ENCODE data around the gene SLC22A7. TPM values are rescaled to one million over a fixed set of nuclear protein-coding genes. Genes with fewer than 3 reads are reported as not detected.

The SLC22A7 gene
- total RNA-seq, 1 donor from 2014 or later: not detected

- no peaks in the 10 kb centered on the region for H3K36me3 Mint-ChIP-seq
- Histone ChIP-seq H3F3A (ENCODE audit: low read depth) (no peaks in the 10 kb centered on the region), H3K9me3 (ENCODE audit: low read depth) (no peaks in the 10 kb centered on the region), H3K27ac (no peak overlapping the region), H3K4me3 (no peak overlapping the region), H3K27me3 (no peaks in the 10 kb centered on the region), H3K9ac (no peak overlapping the region), H3K79me2 (ENCODE audit: low read depth) (no peaks in the 10 kb centered on the region), H3K36me3 (no peaks in the 10 kb centered on the region), H4K20me1 (ENCODE audit: low read depth) (no peaks in the 10 kb centered on the region), H3K4me2 (no peak overlapping the region), H2AFZ (replicated peaks) (no peak overlapping the region), H3K4me1 (peaks cover 3% of the 10 kb centered on the region)
- no peak for DNase-seq (ENCODE audit: low spot score)
- H3K4me3 Mint-ChIP-seq: no peak overlapping the region
- H3K4me1 Mint-ChIP-seq: peaks cover 20% of the 10 kb centered on the region
- H3K27ac Mint-ChIP-seq: no peak overlapping the region
- no peak for TF ChIP-seq EZH2phosphoT487 (IDR thresholded peaks at IDR 0.05)
- TF ChIP-seq CTCF (IDR thresholded peaks at IDR 0.05): no peak
- no peak for TF ChIP-seq EZH2 (IDR thresholded peaks at IDR 0.05)
- H3K9me3 Mint-ChIP-seq: no peaks in the 10 kb centered on the region
- H3K27me3 Mint-ChIP-seq (ENCODE audit: insufficient read depth, low read depth): peaks cover 2% of the 10 kb centered on the region
Observed at GRCh38 chr6:43255408-43256054, 42.5 kb upstream of the SLC22A7 start.

GRCh38 chr6:43256670-43257366 is 41.2 kb upstream of the SLC22A7 start:
- H3K79me2 ChIP-seq (ENCODE audit: low read depth): no peaks in the 10 kb centered on the region
- Mint-ChIP-seq H3K27ac (peak overlapping the region; percentile 85), H3K27me3 (ENCODE audit: insufficient read depth, low read depth) (peaks cover 2% of the 10 kb centered on the region), H3K9me3 (no peaks in the 10 kb centered on the region), H3K4me3 (no peak overlapping the region), H3K36me3 (no peaks in the 10 kb centered on the region), H3K4me1 (peaks cover 7% of the 10 kb centered on the region)
- H3K4me1 ChIP-seq: no peaks in the 10 kb centered on the region
- no peak overlapping the region for H3K9ac ChIP-seq
- no peaks in the 10 kb centered on the region for H3F3A ChIP-seq (ENCODE audit: low read depth)
- no peaks in the 10 kb centered on the region for H3K27me3 ChIP-seq
- no peaks in the 10 kb centered on the region for H4K20me1 ChIP-seq (ENCODE audit: low read depth)
- H3K27ac ChIP-seq: no peak overlapping the region
- H3K4me2 ChIP-seq: no peak overlapping the region
- H3K36me3 ChIP-seq: no peaks in the 10 kb centered on the region
- DNase-seq (ENCODE audit: low spot score): no peak
- TF ChIP-seq EZH2 (IDR thresholded peaks at IDR 0.05): no peak
- H3K9me3 ChIP-seq (ENCODE audit: low read depth): no peaks in the 10 kb centered on the region
- H3K4me3 ChIP-seq: no peak overlapping the region
- no peak overlapping the region for H2AFZ ChIP-seq (replicated peaks)

- peaks cover 5% of the 10 kb centered on the region for H3K27me3 Mint-ChIP-seq (ENCODE audit: insufficient read depth, low read depth)
- DNase-seq (ENCODE audit: low spot score): no peak
- H3K4me1 Mint-ChIP-seq: peaks cover 4% of the 10 kb centered on the region
- Histone ChIP-seq H3K27me3 (no peaks in the 10 kb centered on the region), H3K79me2 (ENCODE audit: low read depth) (no peaks in the 10 kb centered on the region), H3K9ac (no peak overlapping the region), H3K4me2 (no peak overlapping the region), H3K4me1 (no peaks in the 10 kb centered on the region), H3K27ac (no peak overlapping the region), H3K36me3 (no peaks in the 10 kb centered on the region), H2AFZ (replicated peaks) (no peak overlapping the region), H3F3A (ENCODE audit: low read depth) (peaks cover 5% of the 10 kb centered on the region), H3K4me3 (no peak overlapping the region), H4K20me1 (ENCODE audit: low read depth) (no peaks in the 10 kb centered on the region), H3K9me3 (ENCODE audit: low read depth) (no peaks in the 10 kb centered on the region)
- no peaks in the 10 kb centered on the region for H3K9me3 Mint-ChIP-seq
- no peaks in the 10 kb centered on the region for H3K36me3 Mint-ChIP-seq
- TF ChIP-seq EZH2phosphoT487 (IDR thresholded peaks at IDR 0.05) (no peak), EZH2 (IDR thresholded peaks at IDR 0.05) (no peak), CTCF (IDR thresholded peaks at IDR 0.05) (no peak)
- H3K4me3 Mint-ChIP-seq: no peak overlapping the region
- peak overlapping the region; percentile 85 for H3K27ac Mint-ChIP-seq
Observed at GRCh38 chr6:43257367-43258145, 40.5 kb upstream of the SLC22A7 start.

Data from neural progenitor cell (in vitro differentiated cells).